HEK293T (cell line): ENCODE data around the gene CDH6.

Experiments used
- LEF1 ChIP-seq: fragments of 450-650 bp; IDR thresholded peaks from 2 replicates; pipeline ENCODE4 v1.6.1; 2017; ENCODE audit warnings: mild to moderate bottlenecking, borderline replicate concordance
- NFRKB ChIP-seq: fragments of 450-650 bp; IDR thresholded peaks from 2 replicates; pipeline ENCODE4 v1.6.1; 2016; ENCODE audit warnings: mild to moderate bottlenecking, moderate library complexity

DNA sequence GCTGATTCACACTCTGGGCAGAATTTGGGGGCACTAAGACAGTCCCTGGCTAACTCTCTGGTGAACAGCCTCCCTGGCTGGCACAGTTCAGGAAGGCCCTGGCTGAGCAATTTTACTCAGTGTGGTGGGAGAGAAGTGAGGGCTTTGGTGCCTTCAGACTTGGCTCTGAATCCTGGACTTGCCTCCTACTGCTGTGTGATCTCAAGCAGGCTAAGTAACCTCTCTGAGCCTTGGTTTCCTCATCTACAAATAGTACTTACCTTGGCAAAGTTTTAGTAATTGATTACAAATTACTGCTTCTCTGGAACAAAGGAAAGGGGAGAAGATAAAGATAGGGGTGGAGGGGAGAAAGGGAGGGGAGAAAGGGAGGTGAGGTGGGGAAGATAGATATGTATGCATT, 184.7 kb downstream of the CDH6 start:
- TF ChIP-seq LEF1 (no peak), NFRKB (no peak)
